ENCODE results near the gene OPCML. TPM values are rescaled to one million over a fixed set of nuclear protein-coding genes. Genes with fewer than 3 reads are reported as not detected.

Gene OPCML
- total and polyA plus RNA-seq, 2 of the 13 experiments (the other 11 are each of a cell fraction or from before 2014, with no cell fraction given) = not detected

- TF ChIP-seq ZNF580 (CRISPR knock-in tag; IDR thresholded peaks at IDR 0.05; ENCODE audit: borderline replicate concordance, low read depth) = no peak
- TF ChIP-seq ZNF430 (CRISPR knock-in tag; IDR thresholded peaks at IDR 0.05) = no peak
- no peak for TF ChIP-seq ZMAT5 (CRISPR knock-in tag; IDR thresholded peaks at IDR 0.05; ENCODE audit: borderline replicate concordance, low read depth)
- TF ChIP-seq BCL6 (CRISPR knock-in tag; IDR thresholded peaks at IDR 0.05) = no peak
- TF ChIP-seq CHD2 (IDR thresholded peaks at IDR 0.05; ENCODE audit: low read depth, low read length) = no peak
These were observed 201.3 kb downstream of the OPCML start (continued) for GRCh38 chr11:133331031-133331430.

- no TSS peak for BruUV-seq (replicated peaks)
- H3K27ac ChIP-seq (ENCODE audit: extremely low read length, insufficient read depth, low read length) = no peak overlapping the region
- no peaks in the 10 kb centered on the region for H3K36me3 ChIP-seq (replicated peaks in 1 of 2; ENCODE audit: control insufficient read depth in 1 of 2, insufficient read depth in 2 of 2, low read length in 2 of 2)
- TF ChIP-seq SP2 (CRISPR knock-in tag; IDR thresholded peaks at IDR 0.05) (no peak), ZFP1 (CRISPR knock-in tag; IDR thresholded peaks at IDR 0.05) (no peak), SKIL (CRISPR knock-in tag; IDR thresholded peaks at IDR 0.05; ENCODE audit: borderline replicate concordance) (no peak), KLF6 (CRISPR knock-in tag; IDR thresholded peaks at IDR 0.05) (no peak), ZZZ3 (CRISPR knock-in tag; IDR thresholded peaks at IDR 0.05; ENCODE audit: borderline replicate concordance) (no peak), CBX2 (IDR thresholded peaks at IDR 0.05; ENCODE audit: low read depth, low read length) (no peak), CBX2 (CRISPR knock-in tag; IDR thresholded peaks at IDR 0.05; ENCODE audit: low read depth) (no peak), NBN (conservative IDR thresholded peaks at IDR 0.05) (no peak), TRIM24 (CRISPR knock-in tag; IDR thresholded peaks at IDR 0.05) (no peak), ZNF280D (CRISPR knock-in tag; IDR thresholded peaks at IDR 0.05) (no peak), TCF12 (IDR thresholded peaks at IDR 0.05) (no peak), TCF12 (CRISPR knock-in tag; IDR thresholded peaks at IDR 0.05) (no peak), ZNF331 (CRISPR knock-in tag; IDR thresholded peaks at IDR 0.05) (no peak), PHF5A (CRISPR knock-in tag; IDR thresholded peaks at IDR 0.05; ENCODE audit: low read depth, unreplicated experiment) (no peak), ZFP41 (CRISPR knock-in tag; IDR thresholded peaks at IDR 0.05; ENCODE audit: borderline replicate concordance) (no peak), SETDB1 (CRISPR knock-in tag; IDR thresholded peaks at IDR 0.05; ENCODE audit: borderline replicate concordance) (no peak)
- H3K27me3 ChIP-seq (ENCODE audit: control insufficient read depth in 1 of 2, insufficient read depth in 2 of 2, low read length in 2 of 2) = no peaks in the 10 kb centered on the region
- H3K4me1 ChIP-seq (ENCODE audit: insufficient read depth, low read length) = no peaks in the 10 kb centered on the region
- no peaks in the 10 kb centered on the region for H3K79me2 ChIP-seq (ENCODE audit: insufficient read depth, low read length)
- no peaks in the 10 kb centered on the region for H3K9me3 ChIP-seq (ENCODE audit: low read length)
- H2AFZ ChIP-seq (ENCODE audit: low read length) = no peak overlapping the region
- intact Hi-C loops (cut with micrococcal nuclease; ENCODE audit: unreplicated experiment) (no loop called here), in situ Hi-C loops (cut with HindIII; ENCODE audit: extremely low pct_ligation_motif_present, low pct_unique_long_range_greater_than_20kb) (no loop called here)
- WGBS (ENCODE audit: low lambda C conversion rate) = 25% methylated on average over 7 of the region's 7 CpGs
- no peak for ATAC-seq
- no peak overlapping the region for H3K9ac ChIP-seq (ENCODE audit: insufficient read depth, low read depth, low read length)
- H3K4me3 ChIP-seq (replicated peaks in 1 of 3; ENCODE audit: insufficient read depth in 1 of 3, low read depth in 2 of 3, low read length in 3 of 3) = no peak overlapping the region
- no peak for DNase-seq (ENCODE audit: low spot score)
- H4K20me1 ChIP-seq (ENCODE audit: insufficient read depth, low read length) = no peaks in the 10 kb centered on the region
- no peak overlapping the region for H3K4me2 ChIP-seq (ENCODE audit: low read depth, low read length)
- CTCF ChIA-PET (ENCODE audit: low intra/inter-chr PET ratio, low total read pairs) = no interaction called here
- POLR2A ChIA-PET = no interaction called here
- FAIRE-seq = no peak
These were observed 205.5 kb downstream of the OPCML start for GRCh38 chr11:133326849-133327248.

Data from HepG2 (cell line).